ENCODE measurements around the gene ZNF865.

ZNF865 gene

DNA sequence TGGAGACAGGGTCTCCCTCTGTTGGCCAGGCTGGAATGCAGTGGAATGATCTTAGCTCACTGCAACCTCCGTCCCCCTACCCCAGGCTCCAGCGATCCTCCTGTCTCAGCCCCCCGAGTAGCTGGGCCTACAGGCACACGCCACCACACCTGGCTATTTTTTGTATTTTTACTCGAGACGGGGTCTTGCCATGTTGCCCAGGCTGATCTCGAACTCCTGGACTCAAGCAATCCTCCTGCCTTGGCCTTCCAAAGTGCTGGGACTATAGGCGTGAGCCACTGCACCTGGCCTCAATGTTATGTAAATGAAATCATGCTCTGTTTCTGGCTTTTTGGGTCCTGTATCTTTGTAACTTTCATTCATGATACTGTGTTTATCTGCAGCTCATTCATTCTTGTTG lies 16.7 kb upstream of the ZNF865 start:
- no peak for DNase-seq

DNA sequence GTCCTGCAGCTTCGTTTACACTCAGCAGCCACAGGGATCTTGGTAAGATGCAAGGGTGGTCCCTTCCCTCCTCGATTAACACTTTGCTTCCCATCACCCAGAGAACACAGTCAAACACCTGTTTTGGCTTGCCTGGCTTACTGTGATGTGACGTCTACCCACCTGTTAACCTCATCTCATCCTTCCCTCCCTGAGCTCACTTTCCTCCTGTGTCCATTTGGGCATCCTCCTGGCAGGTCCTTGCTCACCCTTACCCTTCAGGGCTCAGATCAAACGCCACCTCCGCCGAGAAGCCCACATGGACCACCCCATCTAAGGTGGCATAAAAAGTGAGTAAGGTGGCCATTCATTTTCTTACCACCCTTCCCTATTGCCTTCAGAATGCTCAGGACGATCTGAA lies 15.3 kb upstream of the ZNF865 start:
- no peak for DNase-seq

DNA sequence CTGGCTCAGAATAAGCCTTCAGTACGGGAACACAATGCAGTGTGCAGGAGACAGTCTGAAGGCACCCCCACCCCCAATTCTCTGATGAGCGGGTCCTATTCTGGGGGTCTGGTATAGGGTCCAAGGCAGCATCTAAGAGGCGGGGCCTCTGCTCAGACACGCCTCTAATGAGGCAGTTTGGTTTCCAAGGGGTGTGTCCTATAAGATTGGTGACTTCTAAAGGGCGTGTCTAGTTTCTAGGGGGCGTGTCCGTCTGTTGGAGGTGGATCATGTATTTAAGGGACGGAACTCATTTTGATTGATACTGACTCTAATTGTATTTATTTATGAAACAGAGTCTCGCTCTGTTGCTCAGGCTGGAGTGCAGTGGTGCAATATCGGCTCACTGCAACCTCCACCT lies 14.8 kb upstream of the ZNF865 start:
- DNase-seq = peak; percentile 28

- DNase-seq = no peak
Observed at GRCh38 chr19:55591555-55591954, 13.9 kb upstream of the ZNF865 start.

- DNase-seq = no peak
Observed at GRCh38 chr19:55592391-55593090, 12.9 kb upstream of the ZNF865 start.

DNA sequence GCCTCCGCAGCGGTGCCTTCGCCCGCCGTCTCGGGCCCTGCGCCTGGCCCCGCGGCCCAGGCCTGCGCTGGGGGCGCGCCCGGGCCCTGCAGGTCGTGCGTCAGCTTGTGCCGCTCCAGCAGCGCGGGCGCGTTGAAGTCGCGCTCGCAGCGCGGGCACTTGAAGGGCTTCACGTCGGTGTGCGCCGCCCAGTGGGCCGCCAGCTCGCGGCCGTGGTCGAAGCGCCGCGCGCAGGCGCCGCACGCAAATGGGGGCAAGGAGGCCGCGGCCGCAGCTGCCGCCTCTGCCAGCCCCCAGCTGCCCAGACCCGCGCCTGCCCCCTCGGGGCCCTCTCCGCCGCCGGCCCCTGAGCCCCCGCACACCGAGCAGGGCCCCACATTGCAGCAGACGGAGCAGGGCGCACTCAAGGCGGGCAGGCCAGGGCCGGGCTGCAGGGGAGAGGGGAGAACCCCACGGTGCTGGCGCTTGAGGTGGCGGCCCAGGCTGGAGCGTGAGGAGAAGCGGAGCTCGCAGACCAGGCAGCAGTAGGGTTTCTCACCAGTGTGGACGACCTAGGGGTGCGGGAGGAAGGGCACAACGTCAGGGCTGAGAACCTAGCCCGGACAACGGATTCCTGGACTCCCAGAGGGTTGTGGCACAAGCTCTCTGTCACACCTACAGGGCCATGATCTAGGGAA lies 12.2 kb upstream of the ZNF865 start:
- DNase-seq = no peak

GRCh38 chr19:55594996-55595545 lies 10.4 kb upstream of the ZNF865 start:
- DNase-seq = no peak

- DNase-seq = no peak
Observed at GRCh38 chr19:55596304-55596703, 9.1 kb upstream of the ZNF865 start.

DNA sequence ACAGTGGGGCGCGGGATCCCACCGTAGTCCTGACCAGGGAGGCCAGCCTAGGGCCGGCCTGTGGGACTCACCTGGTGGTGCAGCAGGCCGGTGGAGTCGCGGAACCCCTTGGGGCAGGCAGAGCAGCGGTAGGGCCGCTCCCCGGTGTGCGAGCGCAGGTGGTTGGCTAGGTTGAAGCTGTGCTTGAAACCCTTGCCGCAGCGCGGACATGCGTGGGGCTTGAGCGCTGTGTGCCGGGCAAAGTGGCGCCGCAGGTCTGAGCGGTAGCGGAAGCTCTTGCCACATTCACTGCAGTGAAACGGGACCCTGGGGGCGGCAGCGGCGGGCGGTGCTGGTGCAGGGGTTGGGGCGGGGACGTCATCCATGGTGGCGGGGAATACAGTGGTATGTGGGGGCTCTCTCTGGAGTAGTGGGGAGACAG lies 7.9 kb upstream of the ZNF865 start:
- DNase-seq = no peak

DNA sequence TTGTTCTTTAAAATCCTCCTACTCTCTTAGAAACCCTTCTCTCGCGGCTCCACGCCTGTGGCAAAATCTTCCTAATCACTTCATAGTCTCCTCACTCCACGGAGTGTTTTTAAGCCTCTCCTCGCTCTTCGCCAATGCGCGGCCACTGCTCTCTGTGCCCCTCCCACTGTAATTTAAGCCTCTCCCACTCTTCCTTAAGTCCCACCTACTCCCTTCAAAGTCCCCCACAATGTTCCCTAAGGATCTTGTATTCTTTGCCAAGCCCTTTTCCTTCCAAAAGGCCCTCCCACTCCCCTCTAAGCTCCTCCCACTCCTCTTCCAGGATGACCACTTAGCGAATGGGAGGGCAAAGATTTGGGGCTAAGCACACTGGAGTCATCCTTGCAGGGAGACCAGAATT lies 7.4 kb upstream of the ZNF865 start:
- DNase-seq = no peak

DNA sequence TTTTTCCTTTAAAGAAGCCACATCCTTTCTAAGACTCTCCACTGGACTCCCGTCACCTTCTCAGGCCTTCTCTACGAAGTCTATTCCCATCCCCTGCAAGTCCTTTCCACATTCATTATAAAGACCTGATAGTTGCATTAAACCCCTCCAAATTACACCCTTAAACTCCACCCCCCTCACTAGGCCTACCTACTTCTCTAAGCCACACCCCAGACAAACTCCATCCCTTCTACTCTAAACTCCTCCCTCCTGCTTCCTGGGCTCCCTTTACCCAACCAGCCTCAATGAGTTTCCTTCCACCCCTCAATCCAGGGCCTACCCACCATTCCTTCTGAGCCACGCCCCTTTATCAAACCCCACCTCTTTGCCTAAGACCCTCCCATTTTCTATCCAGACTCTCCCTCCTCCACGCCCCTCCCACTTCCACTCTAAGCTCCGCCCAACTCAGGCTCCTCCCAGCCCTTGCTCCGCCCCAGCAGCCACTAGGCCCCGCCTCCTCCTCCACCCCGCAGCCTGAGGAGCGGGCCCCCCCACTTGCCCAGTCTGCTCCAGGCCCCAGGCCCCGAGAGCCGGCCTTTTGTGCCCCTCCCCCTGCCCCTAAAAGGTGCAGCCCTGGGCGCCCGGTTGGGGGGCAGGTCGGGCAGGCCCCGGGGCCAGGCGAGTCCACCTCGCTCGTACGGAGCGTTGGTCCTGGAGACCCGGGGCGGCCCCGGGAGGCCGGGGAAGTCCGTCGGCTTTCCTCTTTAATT lies 6.6 kb upstream of the ZNF865 start:
- peak; percentile 98 for DNase-seq

DNA sequence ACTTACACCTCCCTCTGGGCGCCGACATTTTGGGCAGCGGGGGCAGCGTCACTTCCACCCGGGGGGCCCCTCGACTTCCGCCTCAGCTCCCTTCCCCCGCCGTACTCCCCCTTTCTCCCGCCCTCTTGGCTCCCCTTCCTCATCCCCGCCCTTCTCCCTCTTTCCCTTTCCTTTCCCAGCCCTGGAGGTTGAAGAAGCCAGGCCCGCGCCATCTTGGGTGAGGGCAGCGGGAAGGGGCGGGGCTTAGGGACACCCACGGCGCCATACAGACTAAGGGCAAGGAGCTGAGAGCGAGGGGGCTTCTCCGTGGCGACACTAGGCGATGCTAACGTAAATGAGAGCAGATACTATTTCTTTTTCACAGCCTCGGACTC lies 6.0 kb upstream of the ZNF865 start, which contains the start of gene FIZ1:
TSS of gene FIZ1 (minus strand) at position 50 of the 374 bp plus-strand sequence. CDS start 1,652 bp downstream, outside the sequence.
- peak; percentile 100 for DNase-seq

- peak; percentile 99 for DNase-seq
Observed at GRCh38 chr19:55599842-55600661, 5.4 kb upstream of the ZNF865 start, which contains the start of gene ZNF524. Gene ZNF524, plus strand, starts transcription at chr19:55600288. Its CDS starts 1,825 bp downstream, at chr19:55602113.

- no peak for DNase-seq
Observed at GRCh38 chr19:55600662-55601028, 4.8 kb upstream of the ZNF865 start.

- DNase-seq = no peak
Observed at GRCh38 chr19:55601084-55601483, 4.4 kb upstream of the ZNF865 start.

DNA sequence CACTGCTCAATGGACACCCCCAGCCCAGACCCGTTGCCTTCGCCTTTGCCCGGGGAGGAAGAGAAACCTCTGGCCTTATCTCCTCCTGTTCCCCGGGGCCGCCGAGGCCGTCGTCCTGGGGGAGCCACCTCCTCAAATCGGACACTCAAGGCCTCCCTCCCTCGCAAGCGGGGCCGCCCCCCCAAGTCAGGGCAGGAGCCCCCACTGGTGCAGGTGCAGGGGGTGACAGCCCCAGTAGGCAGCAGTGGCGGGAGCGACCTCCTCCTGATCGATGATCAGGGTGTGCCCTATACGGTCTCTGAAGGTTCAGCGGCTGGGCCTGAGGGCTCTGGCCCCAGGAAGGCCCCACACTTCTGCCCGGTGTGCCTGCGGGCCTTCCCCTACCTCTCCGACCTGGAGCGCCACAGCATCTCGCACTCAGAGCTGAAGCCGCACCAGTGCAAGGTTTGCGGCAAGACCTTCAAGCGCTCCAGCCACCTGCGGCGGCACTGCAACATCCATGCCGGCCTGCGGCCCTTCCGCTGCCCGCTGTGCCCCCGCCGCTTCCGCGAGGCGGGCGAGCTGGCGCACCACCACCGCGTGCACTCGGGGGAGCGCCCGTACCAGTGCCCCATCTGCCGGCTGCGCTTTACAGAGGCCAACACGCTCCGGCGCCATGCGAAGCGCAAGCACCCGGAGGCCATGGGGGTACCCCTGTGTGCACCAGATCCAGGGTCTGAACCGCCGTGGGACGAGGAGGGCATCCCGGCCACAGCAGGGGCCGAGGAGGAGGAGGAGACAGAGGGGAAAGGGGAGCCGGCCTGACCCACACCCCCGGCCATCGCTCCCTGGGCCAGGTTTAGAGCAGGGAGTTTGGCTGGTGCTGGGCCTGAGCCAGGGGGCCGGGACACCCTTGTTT lies 3.1 kb upstream of the ZNF865 start:
- no peak for DNase-seq

DNA sequence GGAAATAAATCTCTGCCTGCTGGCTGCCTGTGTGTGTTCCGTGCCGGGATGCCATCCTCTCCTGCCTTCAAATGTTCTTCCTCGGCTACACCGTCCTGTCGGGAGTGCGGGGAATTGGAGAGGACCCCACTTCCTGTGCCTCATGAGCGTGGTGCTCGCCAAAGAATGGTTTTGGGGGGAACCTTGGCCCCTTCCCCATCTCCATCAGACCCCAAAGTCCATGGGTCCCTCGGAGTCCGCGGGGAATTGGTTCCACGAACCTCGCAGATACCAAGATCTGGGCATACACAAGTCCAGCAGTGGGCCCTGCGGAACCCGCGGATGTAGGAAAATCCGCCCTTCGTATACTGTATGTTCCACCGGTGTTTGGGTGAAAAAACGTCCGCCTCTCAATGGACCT lies 2.3 kb upstream of the ZNF865 start:
- no peak for DNase-seq

- DNase-seq = no peak
Observed at GRCh38 chr19:55603581-55604292, 1.7 kb upstream of the ZNF865 start.

- peak; percentile 100 for DNase-seq
Observed at GRCh38 chr19:55605207-55605636, 225 bp upstream of the ZNF865 start.

GRCh38 chr19:55606471-55606787 lies 982 bp downstream of the ZNF865 start:
- no peak for DNase-seq

DNA sequence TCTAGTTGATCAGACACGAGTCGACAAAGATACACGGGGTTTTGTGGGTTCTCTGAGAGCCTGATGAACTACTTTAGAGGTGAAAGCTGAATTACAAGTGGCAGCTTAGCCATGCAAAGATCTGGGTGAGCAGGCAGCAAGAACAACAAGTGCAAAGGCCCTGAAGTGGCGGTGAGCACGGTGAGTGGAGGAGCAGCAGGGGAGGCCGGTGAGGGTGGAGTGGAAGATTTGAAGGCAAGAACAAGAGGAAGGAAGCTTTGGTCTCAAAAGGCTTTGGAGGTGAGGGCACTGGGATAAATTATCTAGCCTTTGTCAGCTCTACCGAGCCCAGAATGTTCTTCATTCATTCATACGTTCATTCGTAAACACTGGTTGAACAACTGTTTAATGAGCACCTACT lies 1.4 kb downstream of the ZNF865 start:
- no peak for DNase-seq
